HepG2 (cell line): ENCODE data around the gene HAUS5. TPM values are rescaled to one million over a fixed set of nuclear protein-coding genes. Genes with fewer than 3 reads are reported as not detected.

ENCODE experiments used
- DZIP1 ChIP-seq: sonication (generic); formaldehyde crosslinking; IDR thresholded peaks from 2 replicates; pipeline ENCODE4 v1.5.0; 2020; ENCODE audit warnings: mild to moderate bottlenecking, missing genetic modification reagents
- ISL2 ChIP-seq: sonication (generic); formaldehyde crosslinking; IDR thresholded peaks from 2 replicates; pipeline ENCODE4 v1.5.0; 2020; ENCODE audit warnings: missing genetic modification reagents
- KDM3A ChIP-seq: IDR thresholded peaks from 2 replicates; pipeline ENCODE4 v1.6.1; 2018; ENCODE audit warnings: low read depth, missing compliant biosample characterization
- NR2F2 ChIP-seq: IDR thresholded peaks from 2 replicates; pipeline ENCODE4 v1.6.1; 2012; ENCODE audit warnings: low read depth, inconsistent platforms, borderline replicate concordance
- PAXIP1 ChIP-seq: sonication (generic); formaldehyde crosslinking; conservative IDR thresholded peaks from 2 replicates; pipeline ENCODE4 v1.4.0; 2020; ENCODE audit warnings: mild to moderate bottlenecking, missing genetic modification reagents, moderate library complexity
- POGK ChIP-seq: sonication (generic); formaldehyde crosslinking; conservative IDR thresholded peaks from 2 replicates; pipeline ENCODE4 v1.8.0; 2022; ENCODE audit warnings: mild to moderate bottlenecking, moderate library complexity, missing genetic modification reagents
- RXRB ChIP-seq: IDR thresholded peaks from 2 replicates; pipeline ENCODE4 v1.6.1; 2016; ENCODE audit warnings: borderline replicate concordance, missing genetic modification reagents, missing compliant biosample characterization
- SKIL ChIP-seq: sonication (generic); formaldehyde crosslinking; IDR thresholded peaks from 2 replicates; pipeline ENCODE4 v1.8.0; 2022; ENCODE audit warnings: missing genetic modification reagents, mild to moderate bottlenecking, moderate library complexity, borderline replicate concordance
- SP4 ChIP-seq: sonication (generic); formaldehyde crosslinking; IDR thresholded peaks from 2 replicates; pipeline ENCODE4 v1.8.1; 2023; ENCODE audit warnings: mild to moderate bottlenecking, missing genetic modification reagents
- TAF1 ChIP-seq: sonication (generic); formaldehyde crosslinking; IDR thresholded peaks from 2 replicates; pipeline ENCODE4 v1.4.0; 2020; ENCODE audit warnings: missing genetic modification reagents
- ZMYM3 ChIP-seq: sonication (generic); formaldehyde crosslinking; IDR thresholded peaks from 2 replicates; pipeline ENCODE4 v1.5.1; 2020; ENCODE audit warnings: mild to moderate bottlenecking, missing genetic modification reagents
- ZNF44 ChIP-seq: sonication (generic); formaldehyde crosslinking; IDR thresholded peaks from 2 replicates; pipeline ENCODE4 v1.5.1; 2020; ENCODE audit warnings: mild to moderate bottlenecking, missing genetic modification reagents
- ZNF441 ChIP-seq: sonication (generic); formaldehyde crosslinking; IDR thresholded peaks from 2 replicates; pipeline ENCODE4 v1.7.0; 2021; ENCODE audit warnings: missing genetic modification reagents, borderline replicate concordance
- ZNF670 ChIP-seq: sonication (generic); formaldehyde crosslinking; IDR thresholded peaks from 2 replicates; pipeline ENCODE4 v1.8.0; 2022; ENCODE audit warnings: mild to moderate bottlenecking, missing genetic modification reagents, borderline replicate concordance
- ZNF709 ChIP-seq: sonication (generic); formaldehyde crosslinking; IDR thresholded peaks from 2 replicates; pipeline ENCODE4 v1.5.0; 2020; ENCODE audit warnings: mild to moderate bottlenecking, missing genetic modification reagents
- ZNF746 ChIP-seq: sonication (generic); formaldehyde crosslinking; IDR thresholded peaks from 2 replicates; pipeline ENCODE4 v1.8.0; 2022; ENCODE audit warnings: mild to moderate bottlenecking, missing genetic modification reagents
- ZNF772 ChIP-seq: sonication (generic); formaldehyde crosslinking; IDR thresholded peaks from 2 replicates; pipeline ENCODE4 v1.5.0; 2020; ENCODE audit warnings: mild to moderate bottlenecking, missing genetic modification reagents
- polyA plus RNA-seq, 8 experiments: library from polyadenylated mRNA; depleted of rRNA in 3 of 8; stranded (reverse) in 7 of 8; unstranded in 1 of 8; fragments of >200 nt; fragmentation: Illumina TruSeq in 4 of 8; extraction: Trizol in 4 of 8; gene quantifications; 2 replicates each; pipeline versions ENCODE4 v1.2.1 to v1.2.3, GENCODE V29; 2011 to 2016; ENCODE audit warnings: low read depth in 4 of 8, missing spikeins in 1 of 8, mixed read lengths in 1 of 8; ENCODE audit not compliant: insufficient read depth in 1 of 8
- total RNA-seq, 5 experiments: library from RNA; depleted of rRNA; stranded (reverse); fragments of >200 nt; fragmentation: Illumina TruSeq; extraction: Trizol; gene quantifications; 2 replicates each; pipeline ENCODE4 v1.2.3, GENCODE V29; 2016; ENCODE audit warnings: low read depth in 1 of 5

HAUS5 gene
- total and polyA plus RNA-seq, 2 of the 13 experiments (the other 11 are each of a cell fraction or from before 2014, with no cell fraction given) = 10.3 to 17.7 TPM

GRCh38 chr19:35569281-35569781, 43.2 kb upstream of the HAUS5 start (continued):
- TF ChIP-seq DZIP1 (CRISPR knock-in tag) (no peak), ZNF709 (CRISPR knock-in tag) (no peak), SKIL (peak; percentile 82; the same call in 1 of the 2 replicates), ISL2 (CRISPR knock-in tag) (peak; percentile 90), RXRB (CRISPR knock-in tag) (peak; percentile 89), ZNF670 (CRISPR knock-in tag) (no peak), ZMYM3 (peak; percentile 64; the same call in 1 of the 2 replicates), NR2F2 (peak; percentile 89; the same call in 1 of the 2 replicates), SP4 (CRISPR knock-in tag) (0 out of 2 replicates have a peak, but pooled peaks have one; percentile 18), ZNF746 (CRISPR knock-in tag) (peak; percentile 64), ZNF44 (CRISPR knock-in tag) (no peak), ZNF772 (CRISPR knock-in tag) (peak; percentile 54; the same call in 1 of the 2 replicates), POGK (peak; percentile 71; the same call in 1 of the 2 replicates), KDM3A (CRISPR knock-in tag) (peak; percentile 52; the same call in 1 of the 2 replicates), TAF1 (CRISPR knock-in tag) (no peak), ZNF441 (CRISPR knock-in tag) (no peak), PAXIP1 (CRISPR knock-in tag) (peak; percentile 90)
